Measurements from ENCODE around the gene HMGCL.

GRCh38 chr1:23816361-23816760 is 8.9 kb downstream of the HMGCL start:
- TF ChIP-seq CTCF (conservative IDR thresholded peaks at IDR 0.05) (no peak), ZFX (IDR thresholded peaks at IDR 0.05) (no peak)
